Measurements from ENCODE around the gene COG4. TPM values are rescaled to one million over a fixed set of nuclear protein-coding genes. Genes with fewer than 3 reads are reported as not detected.

COG4 gene
- total RNA-seq, 1 donor from 2014 or later, result 49.1 TPM

Other genes with a start within 250 kb of the COG4 start
- 59.7 TPM for gene AARS1, start 234.0 kb downstream of the COG4 start, total RNA-seq
- gene DDX19B, start 224.4 kb downstream of the COG4 start, total RNA-seq, result 13.9 TPM
- 25.0 TPM for gene DDX19A, start 176.7 kb downstream of the COG4 start, total RNA-seq
- gene ST3GAL2, start 84.5 kb downstream of the COG4 start, total RNA-seq, result 19.6 TPM
- 8.0 TPM for gene FCSK, start 69.0 kb downstream of the COG4 start, total RNA-seq
- 129 TPM for gene SF3B3, start 262 bp upstream of the COG4 start, total RNA-seq
- 1.6 TPM for gene IL34, start 123.0 kb upstream of the COG4 start, total RNA-seq
- gene MTSS2, start 162.5 kb upstream of the COG4 start, total RNA-seq, result 74.1 TPM

Data from Right ventricle myocardium superior (tissue), 1 donor.